K562 (cell line): ENCODE measurements around the gene TMPRSS7. TPM values are rescaled to one million over a fixed set of nuclear protein-coding genes. Genes with fewer than 3 reads are reported as not detected.

Source experiments
- ATAC-seq: fragments of 200-7000 bp; cut with Tn5 transposase; 3 replicates; pipeline ENCODE4 v1.9.1; 2020; ENCODE audit warnings: moderate library complexity
- BruUV-seq: library from RNA; stranded (reverse); fragments of 400-500 nt; replicated peaks from 2 replicates; lab custom pipeline; 2021; lab: Mats Ljungman, UMichigan
- CTCF ChIA-PET: fragments of 300-600 bp; formaldehyde crosslinking; extraction: SDS; loops from one replicate; lab custom pipeline; 2021; ENCODE audit warnings: low intra/inter-chr PET ratio; lab: Yijun Ruan, JAX
- POLR2A ChIA-PET: fragments of 300-600, 350-650 bp; sonication (Branson Sonifier 250); formaldehyde crosslinking; extraction: SDS; loops from one replicate; lab custom pipeline; 2021; ENCODE audit warnings: antibody characterized with exemption, inconsistent platforms; lab: Yijun Ruan, JAX
- DNase-seq, 4 experiments: peaks; one replicate each; pipeline versions ENCODE4 v3.0.0 to v3.0.0-alpha.2; 2011 to 2018; ENCODE audit warnings: low spot score in 3 of 4, mixed read lengths in 3 of 4; ENCODE audit errors: extremely low read depth in 1 of 4
- FAIRE-seq: peaks from 2 replicates; lab custom pipeline; 2011; peaks lifted over from hg19 to GRCh38; lab: Jason Lieb, UNC
- H2AFZ ChIP-seq: 2 replicates; pipeline ENCODE4 v1.6.0; 2011; ENCODE audit warnings: low read depth, low read length, control low read depth, inconsistent platforms
- H3K27ac ChIP-seq: fragments of 200-600 bp; 3 replicates; pipeline ENCODE4 v1.8.0; 2011; ENCODE audit warnings: low read depth, mild to moderate bottlenecking, control low read depth, inconsistent platforms, low read length, moderate library complexity, mixed read lengths; ENCODE audit errors: extremely low read depth
- H3K27me3 ChIP-seq, 2 experiments: fragments of 300-600 bp in 1 of 2; 2 replicates in 1 of 2; 3 replicates in 1 of 2; pipeline versions ENCODE4 v1.6.0 to v1.8.0; 2011; ENCODE audit warnings: inconsistent platforms in 2 of 2, low read length in 2 of 2, mild to moderate bottlenecking in 1 of 2, mixed read lengths in 1 of 2, moderate library complexity in 1 of 2; ENCODE audit not compliant: control insufficient read depth in 2 of 2, insufficient read depth in 2 of 2
- H3K36me3 ChIP-seq: fragments of 300-600 bp; 3 replicates; pipeline ENCODE4 v1.8.0; 2011; ENCODE audit warnings: mild to moderate bottlenecking, low read length, inconsistent platforms; ENCODE audit not compliant: control insufficient read depth, insufficient read depth
- H3K4me1 ChIP-seq, 2 experiments: fragments of 200-600 bp in 1 of 2; replicated peaks in 1 of 2; 2 replicates in 1 of 2; 3 replicates in 1 of 2; pipeline versions ENCODE4 v1.5.1 to v1.8.0; 2011; ENCODE audit warnings: inconsistent platforms in 2 of 2, low read length in 2 of 2, mild to moderate bottlenecking in 1 of 2, mixed read lengths in 1 of 2, moderate library complexity in 1 of 2; ENCODE audit not compliant: control insufficient read depth in 2 of 2, insufficient read depth in 2 of 2
- H3K4me2 ChIP-seq: 2 replicates; pipeline ENCODE4 v1.6.1; 2011; ENCODE audit warnings: low read length, control low read depth, inconsistent platforms, mixed read lengths; ENCODE audit not compliant: insufficient read depth
- H3K4me3 ChIP-seq: fragments of 200-600 bp; sonication (generic), shearing (Covaris generic); 2 replicates; pipeline ENCODE4 v1.5.1; 2016; ENCODE audit warnings: control low read depth, inconsistent platforms
- H3K79me2 ChIP-seq: fragments of 200-600 bp; 3 replicates; pipeline ENCODE4 v1.8.0; 2011; ENCODE audit warnings: low read length, inconsistent platforms; ENCODE audit not compliant: control insufficient read depth, insufficient read depth
- H3K9ac ChIP-seq, 2 experiments: 2 replicates each; pipeline versions ENCODE4 v1.6.0 to v1.6.1; 2011; ENCODE audit warnings: low read depth in 2 of 2, low read length in 2 of 2, control low read depth in 1 of 2, inconsistent platforms in 1 of 2, mild to moderate bottlenecking in 1 of 2, mixed read lengths in 1 of 2; ENCODE audit not compliant: insufficient read depth in 1 of 2
- H3K9me1 ChIP-seq: one replicate; pipeline ENCODE4 v1.6.0; 2011; ENCODE audit warnings: inconsistent platforms, mild to moderate bottlenecking, low read length, moderate library complexity; ENCODE audit not compliant: control insufficient read depth, insufficient read depth
- H3K9me3 ChIP-seq: replicated peaks from 2 replicates; pipeline ENCODE4 v1.5.1; 2011; ENCODE audit warnings: low read depth, low read length, inconsistent platforms; ENCODE audit not compliant: control insufficient read depth, insufficient read depth
- H4K20me1 ChIP-seq: replicated peaks from 2 replicates; pipeline ENCODE4 v1.6.1; 2011; ENCODE audit warnings: low read length, inconsistent platforms, mixed read lengths; ENCODE audit not compliant: control insufficient read depth, insufficient read depth
- ASH1L ChIP-seq: fragments of 450-650 bp; IDR thresholded peaks from 2 replicates; pipeline ENCODE4 v1.6.1; 2018; ENCODE audit warnings: borderline replicate concordance, mild to moderate bottlenecking, low read depth; ENCODE audit not compliant: partially characterized antibody
- CUX1 ChIP-seq: fragments of 200-800 bp; sonication (Bioruptor generic); IDR thresholded peaks from 2 replicates; pipeline ENCODE4 v1.6.1; 2016; ENCODE audit warnings: missing genetic modification characterization, missing compliant biosample characterization
- ETV5 ChIP-seq: sonication (generic); formaldehyde crosslinking; IDR thresholded peaks from 2 replicates; pipeline ENCODE4 v1.4.0; 2020; ENCODE audit warnings: low read depth, mild to moderate bottlenecking, missing genetic modification reagents
- MAX ChIP-seq: sonication (generic); formaldehyde crosslinking; IDR thresholded peaks from 2 replicates; pipeline ENCODE4 v1.9.0; 2022; ENCODE audit warnings: mild to moderate bottlenecking, missing genetic modification reagents
- NR2F6 ChIP-seq: fragments of 450-650 bp; formaldehyde crosslinking; IDR thresholded peaks from 2 replicates; pipeline ENCODE4 v1.4.0; 2020; ENCODE audit warnings: mild to moderate bottlenecking
- RFX5 ChIP-seq: IDR thresholded peaks from 2 replicates; pipeline ENCODE4 v1.6.1; 2011; ENCODE audit warnings: low read depth, mild to moderate bottlenecking, improper control_type of control experiment, low read length
- SAP30 ChIP-seq: fragments of 200-600 bp; sonication (generic); IDR thresholded peaks from 2 replicates; pipeline ENCODE4 v1.6.1; 2012; ENCODE audit warnings: borderline replicate concordance, low read depth, mild to moderate bottlenecking, moderate library complexity, low read length, control low read depth, inconsistent platforms; ENCODE audit not compliant: insufficient read depth, poor library complexity, severe bottlenecking
- SPI1 ChIP-seq: IDR thresholded peaks from 2 replicates; pipeline ENCODE4 v1.6.1; 2011; ENCODE audit warnings: low read depth, low read length, control low read depth, borderline replicate concordance
- SREBF2 ChIP-seq: sonication (generic); formaldehyde crosslinking; IDR thresholded peaks from 2 replicates; pipeline ENCODE4 v1.4.0; 2020; ENCODE audit warnings: mild to moderate bottlenecking, missing genetic modification reagents
- ZFP30 ChIP-seq: fragments of 250-450 bp; sonication (Bioruptor Pico); IDR thresholded peaks from 2 replicates; pipeline ENCODE4 v1.8.0; 2022; ENCODE audit warnings: moderate library complexity, mild to moderate bottlenecking, inconsistent platforms, borderline replicate concordance
- ZNF57 ChIP-seq: fragments of 450-650 bp; formaldehyde crosslinking; IDR thresholded peaks from 2 replicates; pipeline ENCODE4 v1.4.0; 2020; ENCODE audit warnings: mild to moderate bottlenecking, moderate library complexity
- ZNF699 ChIP-seq: fragments of 250-450 bp; sonication (Bioruptor Pico); IDR thresholded peaks from 2 replicates; pipeline ENCODE4 v1.8.0; 2021; ENCODE audit warnings: mild to moderate bottlenecking, moderate library complexity; ENCODE audit not compliant: insufficient replicate concordance
- in situ Hi-C: fragments of 300-500 bp; cut with MboI; formaldehyde crosslinking; loops from 4 replicates; pipeline ENCODE4 v1.15.0; 2018; ENCODE audit warnings: inconsistent platforms, mixed read lengths
- intact Hi-C: fragments of 100-400 bp; cut with micrococcal nuclease; formaldehyde crosslinking; loops from 2 replicates; pipeline ENCODE4 v1.14.2; 2022
- polyA plus RNA-seq, 8 experiments: library from polyadenylated mRNA; depleted of rRNA in 4 of 8; stranded (reverse) in 5 of 8; unstranded in 3 of 8; fragments of >200 nt; fragmentation: Nextera tagmentation in 2 of 8; fragmentation: Illumina TruSeq in 1 of 8; extraction: Ambion mirVana in 2 of 8; extraction: Trizol in 1 of 8; gene quantifications; 2 replicates each; pipeline versions ENCODE4 v1.2.1 to v1.2.3, GENCODE V29; 2011 to 2014; ENCODE audit warnings: inconsistent platforms in 1 of 8, missing spikeins in 1 of 8
- total RNA-seq, 7 experiments: library from RNA; depleted of rRNA in 6 of 7; stranded (reverse); fragments of >200 nt in 6 of 7; fragmentation: Illumina TruSeq in 2 of 7; extraction: Trizol in 2 of 7; gene quantifications; 2 replicates each; pipeline versions ENCODE4 v1.2.1 to v1.2.3, GENCODE V29; 2011 to 2021; ENCODE audit warnings: low replicate concordance in 1 of 7

The TMPRSS7 gene
- total and polyA plus RNA-seq, 9 of the 15 experiments (the other 6 are each of a cell fraction or from before 2014, with no cell fraction given), result not detected

- Histone ChIP-seq H3K4me3 (no peak overlapping the region), H3K36me3 (no peaks in the 10 kb centered on the region), H4K20me1 (no peaks in the 10 kb centered on the region), H3K27me3 (no peaks in the 10 kb centered on the region; a peak in 1 of 5 replicates), H3K4me2 (no peak overlapping the region), H3K9ac (no peak overlapping the region), H3K4me1 (no peaks in the 10 kb centered on the region), H2AFZ (no peak overlapping the region), H3K9me3 (no peaks in the 10 kb centered on the region), H3K79me2 (no peaks in the 10 kb centered on the region), H3K9me1 (no peaks in the 10 kb centered on the region), H3K27ac (no peak overlapping the region)
- intact Hi-C loops (no loop called here), in situ Hi-C loops (no loop called here)
- ChIA-PET CTCF (no interaction called here), POLR2A (no interaction called here)
- no TSS peak for BruUV-seq
- no peak for ATAC-seq
- TF ChIP-seq SAP30 (no peak), ZFP30 (no peak), SREBF2 (CRISPR knock-in tag) (no peak), SPI1 (no peak), RFX5 (no peak), ZNF699 (no peak), NR2F6 (CRISPR knock-in tag) (no peak), ASH1L (no peak), ETV5 (CRISPR knock-in tag) (no peak), CUX1 (CRISPR knock-in tag) (no peak), MAX (CRISPR knock-in tag) (no peak), ZNF57 (CRISPR knock-in tag) (no peak)
- no peak for FAIRE-seq
- DNase-seq, result no peak
Observed at GRCh38 chr3:112041321-112041720, 6.8 kb downstream of the TMPRSS7 start.
